ENCODE results near the gene GPC3.

GRCh38 chrX:133926099-133926498, 59.3 kb downstream of the GPC3 start:
- TF ChIP-seq YY1 (IDR thresholded peaks at IDR 0.05; ENCODE audit: insufficient read depth, insufficient read length) (no peak), ZNF274 (IDR thresholded peaks at IDR 0.05; ENCODE audit: low read depth, low read length) (no peak)
